GDM1 (cell line): ENCODE measurements around the gene SLC13A4.
"Not testable (repeated sequence)": the region's sequence is repeated elsewhere in the genome, so short reads cannot be mapped to it uniquely, and the experiment has no call there.

Experiments
- DNase-seq: peaks from one replicate; lab custom pipeline; 2025; lab: John Stamatoyannopoulos, UW

Gene SLC13A4

DNA sequence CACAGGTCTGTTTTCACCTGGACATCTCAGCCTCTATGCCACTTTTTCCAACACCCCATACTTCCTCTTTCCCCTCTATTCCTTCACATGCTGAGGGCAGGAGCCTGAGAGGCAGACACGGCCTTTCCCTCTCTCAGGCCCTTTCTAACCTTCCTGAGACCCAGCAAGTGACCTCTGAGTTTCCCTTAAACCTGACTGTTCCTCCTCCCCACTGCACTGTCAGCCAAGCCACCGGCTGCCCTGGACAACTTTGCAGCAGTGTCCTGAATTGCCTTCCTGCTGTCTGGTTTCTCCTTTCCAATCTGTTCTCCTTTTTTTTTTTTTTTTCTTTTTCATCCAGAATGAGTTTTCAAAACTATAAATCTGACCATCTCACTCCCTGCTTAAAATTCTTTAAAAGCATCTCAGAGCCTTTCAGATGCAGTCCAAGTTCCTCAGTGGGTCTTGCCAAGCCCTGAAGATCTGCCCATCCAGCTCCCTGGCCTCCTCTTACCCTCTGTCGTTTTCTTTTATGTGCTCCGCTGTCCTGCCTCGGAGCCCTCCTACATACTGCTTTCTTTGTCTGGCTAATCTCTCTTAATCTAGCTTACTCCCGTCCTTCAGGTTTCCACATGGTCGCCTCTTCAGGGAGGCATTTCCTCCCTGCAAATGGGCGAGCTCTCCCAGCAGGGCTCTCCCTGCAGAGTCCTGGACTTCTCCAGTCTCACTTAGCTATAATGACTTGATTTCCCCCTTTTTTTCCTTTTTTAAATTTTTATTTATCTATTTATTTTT, 30.5 kb downstream of the SLC13A4 start:
- no peak for DNase-seq

DNA sequence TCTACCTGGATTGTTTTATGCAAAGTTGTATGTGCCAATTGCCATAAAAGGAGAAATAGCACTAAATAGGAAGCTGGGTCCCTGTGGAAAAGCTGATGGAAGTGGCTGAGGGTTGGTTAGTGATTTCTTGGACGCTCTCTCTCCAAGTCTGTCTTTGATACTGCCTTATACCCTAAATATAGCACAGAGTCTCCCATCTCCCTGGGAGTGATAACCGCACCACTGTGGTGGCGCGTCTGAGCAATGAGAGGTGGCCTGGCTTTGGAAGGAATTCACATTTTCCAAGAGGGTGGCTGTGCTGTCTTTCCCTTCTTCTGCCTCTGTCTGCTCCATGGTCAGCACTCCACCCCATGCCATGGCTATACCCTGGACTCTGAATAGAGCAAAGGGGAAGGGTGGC, 34.4 kb downstream of the SLC13A4 start:
- no peak for DNase-seq

- not testable (repeated sequence) for DNase-seq
These were observed 35.4 kb downstream of the SLC13A4 start for GRCh38 chr7:135692606-135693005.

DNA sequence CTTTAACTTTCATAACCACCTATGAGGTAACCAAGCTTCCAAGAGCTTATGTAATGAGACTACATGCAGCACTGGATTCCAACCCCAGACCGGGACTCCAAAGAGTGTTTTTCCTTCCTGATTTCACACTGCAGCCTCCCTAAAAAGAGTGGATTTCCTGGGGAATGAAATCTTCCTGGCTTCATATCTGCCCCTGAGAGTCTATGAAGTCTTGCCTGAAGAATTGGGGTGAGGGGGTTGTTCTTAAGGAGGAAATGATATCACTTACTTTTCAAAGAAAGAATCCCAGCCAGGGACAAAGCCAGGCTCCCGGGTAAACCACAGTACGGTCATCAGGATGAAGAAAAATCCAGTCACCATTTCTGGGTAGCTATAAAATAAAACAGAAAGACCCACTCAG, 35.9 kb downstream of the SLC13A4 start:
- DNase-seq, result no peak

GRCh38 chr7:135690566-135690965, 37.4 kb downstream of the SLC13A4 start:
- DNase-seq, result no peak

DNA sequence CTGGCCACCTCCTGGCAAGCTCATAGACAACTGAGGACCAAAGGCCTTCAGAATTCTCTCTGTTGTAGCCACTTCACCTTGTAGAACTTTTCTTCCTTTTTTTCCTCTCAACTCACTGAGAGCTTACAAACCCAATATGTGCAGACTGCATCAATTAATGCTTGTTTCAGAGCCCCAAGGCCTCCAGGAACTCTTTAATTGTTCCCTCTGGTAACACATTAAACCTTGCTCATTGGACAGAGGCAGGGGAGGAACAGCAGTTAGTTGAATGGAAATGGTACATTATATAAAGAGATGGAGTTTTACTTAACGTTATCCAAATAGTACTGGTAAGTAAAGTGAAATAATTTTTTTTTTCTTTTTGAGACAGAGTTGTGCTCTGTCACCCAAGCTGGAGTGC, 40.5 kb downstream of the SLC13A4 start:
- no peak for DNase-seq

- DNase-seq, result no peak
These were observed 42.5 kb downstream of the SLC13A4 start for GRCh38 chr7:135685306-135686084.

DNA sequence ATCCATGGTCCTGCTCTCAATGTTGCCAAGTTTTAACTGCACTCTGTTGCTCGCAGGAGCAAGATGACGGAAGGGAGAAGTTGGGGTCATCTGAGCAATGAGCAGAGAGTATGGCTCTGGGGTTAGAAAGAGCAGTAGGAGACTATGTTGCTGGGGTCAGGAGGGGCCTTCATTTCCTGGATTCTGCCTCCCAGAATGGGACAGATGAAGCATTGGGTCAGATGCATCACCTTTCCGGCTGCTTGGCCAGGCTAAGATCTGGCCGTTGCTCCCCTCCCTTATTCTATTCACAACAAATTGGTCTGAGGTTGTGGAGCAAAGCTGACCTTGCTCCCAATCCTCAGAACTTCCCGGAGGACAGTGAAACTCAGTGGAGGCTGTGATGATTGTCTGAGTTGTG, 43.3 kb downstream of the SLC13A4 start:
- DNase-seq, result no peak

DNA sequence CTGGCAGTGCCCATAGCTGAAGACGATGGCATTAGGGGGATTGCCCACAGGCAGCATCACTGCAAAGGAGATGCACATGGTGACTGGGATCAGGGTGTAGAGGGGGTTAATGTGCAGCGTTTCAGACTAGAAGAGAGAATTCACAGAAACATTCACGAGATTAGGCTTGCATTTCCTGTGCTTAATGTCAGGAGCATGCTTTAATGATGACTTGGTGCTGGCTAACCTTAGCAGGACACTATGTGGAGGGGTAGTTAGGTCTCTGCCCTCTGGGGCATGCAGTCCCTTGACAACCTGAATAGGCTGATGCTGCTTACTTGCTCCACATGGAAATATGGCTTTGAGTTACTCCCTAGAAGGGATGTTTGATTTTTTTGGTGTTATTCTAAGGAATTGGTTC, 43.9 kb downstream of the SLC13A4 start:
- DNase-seq, result no peak

GRCh38 chr7:135683609-135684008, 44.4 kb downstream of the SLC13A4 start:
- no peak for DNase-seq

DNA sequence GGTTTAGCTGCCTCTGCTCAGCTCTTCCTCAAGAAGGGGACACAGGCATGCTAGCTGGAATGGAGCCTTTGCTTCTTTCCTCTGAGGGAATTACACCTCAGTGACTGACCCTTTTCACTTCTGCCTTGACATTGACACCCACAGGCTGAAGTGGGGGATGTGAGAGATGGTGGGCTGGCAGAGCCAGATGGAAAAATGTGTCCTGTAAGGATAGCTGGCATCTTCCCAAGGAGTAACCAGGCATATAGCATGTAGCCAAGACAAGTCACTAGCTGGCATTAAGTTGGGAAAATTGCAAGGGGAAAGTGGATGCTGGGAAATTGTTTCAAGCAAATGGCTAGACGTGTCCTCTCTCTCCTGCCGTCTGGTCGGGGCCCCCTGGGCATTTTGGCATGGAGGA, 45.8 kb downstream of the SLC13A4 start:
- DNase-seq, result no peak

- DNase-seq, result no peak
These were observed 46.2 kb downstream of the SLC13A4 start for GRCh38 chr7:135681762-135682161.

DNA sequence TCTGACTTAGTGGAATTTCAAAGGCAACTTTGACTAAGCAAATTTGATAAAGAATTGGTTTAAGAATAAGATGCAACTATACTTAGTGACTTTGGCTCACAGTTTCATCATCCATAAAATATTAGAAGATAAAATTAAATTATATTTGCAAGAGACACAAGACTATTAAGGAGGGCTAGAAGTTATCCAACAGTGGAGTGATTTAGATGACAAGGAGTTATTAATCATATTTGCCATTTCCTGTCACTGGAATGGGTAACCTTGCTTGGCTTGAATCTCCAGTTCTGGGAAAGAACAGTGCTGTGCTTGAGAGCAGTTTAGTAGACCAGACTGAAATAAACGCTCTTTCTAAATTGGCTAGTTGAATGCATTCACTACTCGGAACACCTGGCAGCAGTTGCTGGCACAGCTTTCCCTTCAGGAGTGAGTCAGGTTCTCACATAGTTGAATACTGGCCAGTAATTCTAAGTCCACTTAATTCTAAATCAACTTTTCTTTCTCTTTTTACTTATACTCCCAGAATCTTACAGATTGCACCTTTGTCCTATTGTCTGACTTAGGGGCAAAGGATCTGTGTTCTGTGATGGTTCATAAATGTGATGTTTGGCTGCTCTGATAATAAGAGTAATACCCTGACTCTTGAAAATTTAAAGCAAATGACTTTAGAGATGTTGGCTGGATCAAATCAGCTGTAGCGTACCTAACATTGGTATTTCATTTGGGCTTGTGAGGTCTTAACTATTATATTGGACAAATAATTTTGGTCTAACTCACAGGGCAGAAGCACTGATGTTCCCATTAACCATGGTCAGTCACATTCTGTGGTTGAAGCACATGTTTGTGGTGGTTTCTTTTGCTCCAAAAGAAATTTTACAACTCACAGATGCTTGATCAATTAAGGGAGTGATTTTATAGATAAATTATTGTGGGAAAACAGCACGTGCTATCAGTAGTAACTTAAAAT, 49.1 kb downstream of the SLC13A4 start:
- DNase-seq, result no peak

DNA sequence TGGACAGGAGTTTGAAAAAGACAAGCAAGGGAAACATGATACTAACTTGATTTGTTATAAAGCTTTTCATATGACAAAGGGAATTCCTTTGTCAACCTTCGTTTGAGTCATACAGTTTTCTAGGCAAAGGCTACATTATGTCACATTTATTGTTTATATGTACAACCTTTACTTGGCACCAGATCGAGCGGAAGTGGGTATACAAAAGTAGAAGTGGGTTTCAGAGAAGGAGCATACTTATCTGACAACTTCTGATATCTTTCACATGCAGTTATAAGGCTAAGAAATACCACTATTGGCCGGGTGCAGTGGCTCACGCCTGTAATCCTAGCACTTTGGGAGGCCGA, 54.7 kb downstream of the SLC13A4 start:
- DNase-seq, result no peak

DNA sequence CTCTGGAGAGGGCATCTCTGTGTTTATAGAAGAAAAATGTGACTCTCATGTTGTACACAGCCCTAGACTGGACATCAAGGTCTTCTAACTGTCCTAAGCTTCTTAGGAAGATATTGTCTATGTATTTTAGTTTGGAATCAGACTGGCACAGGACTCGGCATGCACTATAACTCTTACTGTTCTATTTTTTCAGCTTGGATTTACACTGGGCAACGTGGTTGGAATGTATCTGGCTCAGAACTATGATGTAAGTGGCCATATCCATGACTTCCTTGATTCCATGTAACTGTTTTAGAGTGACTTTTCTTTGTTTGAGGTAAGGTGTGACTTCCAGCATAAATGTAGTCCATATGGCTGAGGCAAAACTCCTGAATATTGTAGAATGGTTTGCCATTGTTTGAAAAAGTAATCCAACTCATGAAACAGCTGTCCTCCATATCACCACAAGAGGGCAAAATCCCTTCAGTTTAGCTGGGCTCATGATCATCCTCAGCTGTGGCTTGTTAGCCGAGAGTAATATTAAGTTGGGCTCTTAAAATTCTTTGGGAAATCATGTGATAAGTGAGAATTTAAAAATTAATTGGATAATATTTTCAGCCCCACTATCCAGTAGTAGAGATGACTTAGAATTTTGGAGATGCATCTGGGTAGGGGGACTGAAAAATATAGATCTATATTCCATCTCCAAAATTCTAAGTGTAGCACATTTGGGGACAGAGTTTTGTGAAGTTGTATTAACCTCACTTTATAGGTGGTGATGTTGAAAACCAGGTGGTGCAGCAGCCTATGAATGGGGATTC, 55.2 kb downstream of the SLC13A4 start:
- DNase-seq, result no peak

- no peak for DNase-seq
These were observed 57.8 kb downstream of the SLC13A4 start for GRCh38 chr7:135670179-135670578.

- DNase-seq, result no peak
These were observed 58.2 kb downstream of the SLC13A4 start for GRCh38 chr7:135669774-135670173.

DNA sequence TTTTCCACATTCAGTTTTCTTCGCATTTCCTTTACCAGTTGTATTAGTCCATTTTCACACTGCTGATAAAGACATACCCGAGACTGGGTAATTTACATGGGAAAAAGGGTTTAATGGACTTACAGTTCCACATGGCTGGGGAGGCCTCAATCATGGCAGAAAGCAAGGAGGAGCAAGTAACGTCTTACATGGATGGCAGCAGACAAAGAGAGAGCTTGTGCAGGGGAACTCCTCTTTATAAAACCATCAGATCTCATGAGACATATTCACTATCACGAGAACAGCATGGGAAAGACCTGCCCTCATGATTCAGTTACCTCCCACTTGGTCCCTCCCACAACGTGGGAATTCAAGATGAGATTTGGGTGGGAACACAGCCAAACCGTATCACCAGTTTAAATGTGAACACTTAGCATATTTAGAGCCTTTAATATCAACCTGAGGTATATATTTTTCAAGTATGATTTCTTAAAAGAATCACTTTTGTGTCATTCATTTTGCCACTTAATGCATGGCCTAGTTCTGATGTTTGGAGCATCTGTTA, 59.1 kb downstream of the SLC13A4 start:
- not testable (repeated sequence) for DNase-seq

GRCh38 chr7:135667626-135668025, 60.4 kb downstream of the SLC13A4 start:
- DNase-seq, result not testable (repeated sequence)

DNA sequence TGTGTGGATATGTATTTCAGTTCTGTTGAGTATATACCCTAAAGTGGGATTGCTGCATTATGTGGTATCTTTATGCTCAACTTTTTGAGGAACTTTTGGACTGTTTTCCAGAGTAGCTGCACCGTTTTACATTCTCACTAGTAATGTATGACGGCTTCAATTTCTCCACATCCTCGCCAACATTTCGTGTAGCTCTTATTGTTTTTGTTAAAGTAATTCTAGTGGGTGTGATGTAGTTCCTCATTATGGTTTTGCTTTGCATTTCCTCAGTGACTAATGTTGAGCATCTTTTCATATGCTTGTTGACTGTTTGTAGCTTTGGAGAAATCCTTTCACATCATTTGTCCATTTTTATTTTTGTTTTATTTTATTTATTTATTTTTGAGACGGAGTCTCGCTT, 61.1 kb downstream of the SLC13A4 start:
- no peak for DNase-seq

- no peak for DNase-seq
These were observed 61.8 kb downstream of the SLC13A4 start for GRCh38 chr7:135666156-135666555.
